Measurements from ENCODE around the gene ERCC6L2.

DNA sequence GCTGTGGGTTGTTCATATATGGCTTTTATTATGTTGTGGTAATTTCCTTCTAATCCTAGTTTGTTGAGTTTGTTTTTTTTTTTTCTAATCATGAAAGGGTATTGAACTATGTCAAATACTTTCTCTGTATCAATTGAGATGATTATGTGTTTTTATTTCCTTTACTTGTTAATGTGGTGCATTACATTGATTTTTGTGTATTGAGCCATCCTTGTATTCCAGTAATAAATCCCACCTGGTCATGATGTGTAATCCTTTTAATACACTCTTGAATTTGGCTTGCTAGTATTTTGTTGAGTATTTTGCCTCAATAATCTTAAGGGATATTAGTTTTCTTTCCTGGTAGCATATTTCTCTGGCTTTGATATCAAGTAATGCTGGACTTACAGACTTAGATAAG, 13.1 kb upstream of the ERCC6L2 start:
- TF ChIP-seq CTCF (IDR thresholded peaks at IDR 0.05; ENCODE audit: low read depth, low read length): no peak
- TF ChIP-seq EZH2phosphoT487 (IDR thresholded peaks at IDR 0.05; ENCODE audit: low read depth): no peak
